ENCODE results near the gene HHIPL1. TPM values are rescaled to one million over a fixed set of nuclear protein-coding genes. Genes with fewer than 3 reads are reported as not detected.

HHIPL1 gene
- total and polyA plus RNA-seq, 2 experiments from 2014 or later, result 0.83 to 1.2 TPM

- no peaks in the 10 kb centered on the region for H3K4me1 ChIP-seq (ENCODE audit: low read depth)
- H3K27ac ChIP-seq, result no peak overlapping the region
- no peak for TF ChIP-seq CTCF (IDR thresholded peaks at IDR 0.05; ENCODE audit: low read depth, low read length)
- H3K27me3 ChIP-seq, result no peaks in the 10 kb centered on the region
- no peak overlapping the region for H3K4me3 ChIP-seq
- no peaks in the 10 kb centered on the region for H3K9me3 ChIP-seq (ENCODE audit: low read depth)
- H3K36me3 ChIP-seq, result no peaks in the 10 kb centered on the region
- no peak for DNase-seq (ENCODE audit: low read depth in 1 of 2, low spot score in 1 of 2)
Measured at GRCh38 chr14:99717682-99718013, 72.7 kb downstream of the HHIPL1 start.

GRCh38 chr14:99718031-99718810 lies 73.3 kb downstream of the HHIPL1 start:
- no peak for TF ChIP-seq CTCF (IDR thresholded peaks at IDR 0.05; ENCODE audit: low read depth, low read length)
- Histone ChIP-seq H3K4me1 (ENCODE audit: low read depth) (no peaks in the 10 kb centered on the region), H3K36me3 (no peaks in the 10 kb centered on the region), H3K4me3 (no peak overlapping the region), H3K27ac (no peak overlapping the region), H3K9me3 (ENCODE audit: low read depth) (no peaks in the 10 kb centered on the region), H3K27me3 (no peaks in the 10 kb centered on the region)
- no peak for DNase-seq (ENCODE audit: low read depth in 1 of 2, low spot score in 1 of 2)

GRCh38 chr14:99718811-99719192 lies 73.9 kb downstream of the HHIPL1 start:
- Histone ChIP-seq H3K9me3 (ENCODE audit: low read depth) (no peaks in the 10 kb centered on the region), H3K27ac (no peak overlapping the region), H3K27me3 (no peaks in the 10 kb centered on the region), H3K4me1 (ENCODE audit: low read depth) (no peaks in the 10 kb centered on the region), H3K36me3 (no peaks in the 10 kb centered on the region), H3K4me3 (no peak overlapping the region)
- no peak for TF ChIP-seq CTCF (IDR thresholded peaks at IDR 0.05; ENCODE audit: low read depth, low read length)
- DNase-seq (ENCODE audit: low read depth in 1 of 2, low spot score in 1 of 2), result no peak

- no peak overlapping the region for H3K4me3 ChIP-seq
- H3K27ac ChIP-seq, result no peak overlapping the region
- no peaks in the 10 kb centered on the region for H3K27me3 ChIP-seq
- no peaks in the 10 kb centered on the region for H3K36me3 ChIP-seq
- no peaks in the 10 kb centered on the region for H3K4me1 ChIP-seq (ENCODE audit: low read depth)
- no peak for TF ChIP-seq CTCF (IDR thresholded peaks at IDR 0.05; ENCODE audit: low read depth, low read length)
- no peak for DNase-seq (ENCODE audit: low read depth in 1 of 2, low spot score in 1 of 2)
- no peaks in the 10 kb centered on the region for H3K9me3 ChIP-seq (ENCODE audit: low read depth)
Measured at GRCh38 chr14:99720941-99721791, 76.2 kb downstream of the HHIPL1 start.

- TF ChIP-seq CTCF (IDR thresholded peaks at IDR 0.05; ENCODE audit: low read depth, low read length), result no peak
- H3K27me3 ChIP-seq, result no peaks in the 10 kb centered on the region
- H3K27ac ChIP-seq, result no peak overlapping the region
- H3K9me3 ChIP-seq (ENCODE audit: low read depth), result no peaks in the 10 kb centered on the region
- no peaks in the 10 kb centered on the region for H3K4me1 ChIP-seq (ENCODE audit: low read depth)
- DNase-seq (ENCODE audit: low read depth in 1 of 2, low spot score in 1 of 2), result no peak
- no peak overlapping the region for H3K4me3 ChIP-seq
- no peaks in the 10 kb centered on the region for H3K36me3 ChIP-seq
Measured at GRCh38 chr14:99721792-99722516, 77.0 kb downstream of the HHIPL1 start.

All from cardiac muscle cell (in vitro differentiated cells and primary cell).